8988T (cell line): Measurements from ENCODE around the gene CFAP73.
A peak's percentile ranks its signal among the peaks of the same experiment; 100 is the strongest.

ENCODE experiments used
- DNase-seq: peaks from one replicate; pipeline ENCODE4 v3.0.0; 2011

The CFAP73 gene

GRCh38 chr12:113142886-113143332 lies 6.6 kb upstream of the CFAP73 start:
- no peak for DNase-seq

DNA sequence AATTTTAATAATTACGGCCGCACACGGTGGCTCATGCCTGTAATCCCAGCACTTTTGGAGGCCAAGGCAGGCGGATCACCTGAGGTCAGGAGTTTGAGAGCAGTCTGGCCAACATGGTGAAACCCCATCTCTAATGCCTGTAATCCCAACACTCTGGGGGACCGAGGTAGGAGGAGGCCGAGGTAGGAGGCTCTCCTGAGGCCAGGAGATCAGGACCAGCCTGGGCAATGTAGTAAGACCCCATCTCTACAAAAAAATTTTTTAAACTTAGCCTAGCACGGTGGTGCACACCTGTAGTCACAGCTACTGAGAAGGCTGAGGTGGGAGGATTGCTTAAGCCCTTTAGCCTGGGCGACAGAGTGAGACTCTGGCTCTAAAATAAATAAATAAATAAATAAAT lies 5.6 kb upstream of the CFAP73 start:
- DNase-seq = no peak

DNA sequence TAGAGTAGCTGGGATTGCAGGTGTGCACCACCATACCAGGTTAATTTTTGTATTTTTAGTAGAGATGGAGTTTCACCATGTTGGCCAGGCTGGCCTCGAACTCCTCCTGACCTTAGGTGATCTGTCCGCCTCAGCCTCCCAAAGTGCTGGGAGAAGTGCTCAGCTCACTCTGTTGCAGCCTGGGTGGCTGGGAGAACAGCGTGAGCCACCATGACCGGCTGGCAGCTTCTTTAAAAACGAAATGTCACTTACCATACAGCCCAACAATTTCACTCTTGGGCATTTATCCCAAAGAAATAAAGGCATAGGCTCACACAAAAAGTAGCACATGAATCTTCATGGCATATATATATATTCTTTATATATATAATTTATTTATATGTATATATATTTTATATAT lies 4.7 kb upstream of the CFAP73 start:
- DNase-seq = no peak

DNA sequence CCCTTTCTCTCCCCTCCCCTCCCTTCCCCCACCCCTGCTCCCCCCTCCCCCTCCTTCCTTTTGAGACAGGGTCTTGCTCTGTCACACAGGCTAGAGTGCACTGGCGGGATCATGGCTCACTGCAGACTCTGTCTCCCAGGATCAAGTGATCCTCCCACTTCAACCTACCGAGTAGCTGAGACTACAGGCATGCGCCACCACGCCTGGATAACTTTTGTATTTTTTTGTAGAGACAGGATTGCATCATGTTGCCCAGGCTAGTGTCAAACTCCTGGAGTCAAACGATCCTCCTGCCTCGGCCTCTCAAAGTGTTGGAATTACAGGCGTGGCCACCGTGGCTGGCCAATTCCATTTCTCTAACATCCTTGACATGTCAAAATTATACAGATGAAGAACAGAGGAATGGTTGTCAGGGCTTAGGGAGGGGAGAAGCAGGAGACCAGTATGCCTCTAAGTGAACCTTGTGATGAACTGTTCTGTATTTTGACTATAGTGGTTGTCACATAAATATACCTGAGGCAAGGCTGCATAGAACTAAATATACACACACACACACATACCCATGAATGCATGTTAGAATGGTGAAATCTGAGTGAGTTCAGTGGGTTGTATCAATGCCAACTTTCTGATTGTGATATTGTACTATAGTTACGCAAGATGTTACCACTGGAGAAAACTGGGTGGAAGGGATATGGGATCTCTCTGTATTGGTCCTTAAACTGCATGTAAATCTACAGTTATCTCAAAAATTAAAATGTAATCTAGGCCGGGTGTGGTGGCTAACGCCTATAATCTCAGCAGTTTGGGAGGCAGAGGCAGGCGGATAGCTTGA lies 3.6 kb upstream of the CFAP73 start:
- no peak for DNase-seq

- no peak for DNase-seq
These were observed 2.5 kb upstream of the CFAP73 start for GRCh38 chr12:113146999-113147398.

- peak; percentile 14 for DNase-seq
These were observed 2.1 kb downstream of the CFAP73 start for GRCh38 chr12:113151655-113152054.

DNA sequence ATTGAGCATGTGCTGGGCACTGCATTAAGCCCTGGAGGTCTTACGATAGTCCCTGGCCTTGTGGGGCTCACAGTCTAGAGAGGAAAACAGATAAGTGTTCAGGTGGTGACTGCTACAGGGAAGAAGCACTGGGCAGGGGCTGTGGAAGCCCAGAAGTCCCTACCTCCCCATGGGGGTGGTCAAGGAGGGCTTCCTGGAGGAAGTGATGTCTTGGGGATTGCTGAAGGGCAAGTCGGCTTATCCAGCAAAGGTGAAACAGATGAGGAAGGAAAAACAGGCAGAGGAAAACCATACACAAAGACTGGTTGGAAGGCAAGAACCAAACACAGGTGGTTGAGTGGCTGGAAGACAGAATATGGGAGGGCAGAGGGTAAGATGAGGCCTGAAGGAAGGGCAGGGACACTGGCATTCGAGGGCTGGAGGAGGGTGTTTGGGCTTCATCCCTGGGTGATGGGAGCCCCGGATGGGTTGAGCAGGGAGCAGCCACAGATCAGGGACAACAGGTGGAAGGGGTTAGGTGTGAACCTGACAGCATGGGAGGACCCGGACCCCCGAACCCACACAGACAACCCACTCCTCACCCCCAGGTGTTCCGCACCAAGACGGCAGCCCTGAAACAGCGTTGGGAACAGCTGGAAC lies 2.8 kb downstream of the CFAP73 start:
- peak; percentile 5 for DNase-seq

GRCh38 chr12:113152835-113153814 lies 3.6 kb downstream of the CFAP73 start:
- DNase-seq = peak; percentile 99

GRCh38 chr12:113154351-113154973 lies 4.9 kb downstream of the CFAP73 start:
- no peak for DNase-seq

DNA sequence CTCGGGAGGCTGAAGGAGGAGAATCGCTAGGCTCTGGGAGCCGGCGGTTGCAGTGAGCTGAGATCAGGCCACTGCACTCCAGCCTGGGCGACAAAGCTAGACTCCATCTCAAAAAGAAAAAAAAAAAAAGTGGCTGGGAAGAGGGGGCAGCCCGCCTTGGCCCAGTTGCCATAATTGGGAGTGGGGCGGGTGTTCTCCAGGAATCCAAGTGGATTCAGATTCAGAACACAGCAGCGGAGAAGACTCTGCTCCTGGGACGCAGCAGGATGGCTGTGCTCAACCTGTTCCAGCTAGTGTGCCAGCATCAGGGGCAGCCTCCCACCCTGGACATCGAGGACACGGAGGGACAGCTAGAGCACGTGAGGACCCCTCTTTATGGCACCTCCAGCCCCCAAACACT lies 5.5 kb downstream of the CFAP73 start:
- DNase-seq = no peak

DNA sequence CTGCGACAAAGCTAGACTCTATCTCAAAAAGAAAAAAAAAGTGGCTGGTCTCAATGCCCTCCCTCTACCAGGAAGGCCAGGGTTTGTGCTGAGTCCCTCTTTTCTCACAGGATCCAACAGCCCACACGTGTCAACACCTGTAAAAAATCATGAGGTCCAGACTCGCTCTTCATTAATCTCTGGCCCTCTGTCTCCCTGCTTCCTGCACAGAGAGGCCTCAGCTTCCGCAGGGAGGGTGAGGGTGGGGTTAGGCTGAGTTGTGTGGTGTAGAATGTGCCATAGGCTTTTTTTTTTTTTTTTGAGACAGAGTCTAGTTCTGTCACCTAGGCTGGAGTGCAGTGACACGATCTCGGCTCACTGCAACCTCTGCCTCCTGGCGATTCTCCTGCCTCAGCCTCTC lies 6.1 kb downstream of the CFAP73 start:
- DNase-seq = peak; percentile 15

- no peak for DNase-seq
These were observed 7.8 kb downstream of the CFAP73 start for GRCh38 chr12:113157218-113157859.

DNA sequence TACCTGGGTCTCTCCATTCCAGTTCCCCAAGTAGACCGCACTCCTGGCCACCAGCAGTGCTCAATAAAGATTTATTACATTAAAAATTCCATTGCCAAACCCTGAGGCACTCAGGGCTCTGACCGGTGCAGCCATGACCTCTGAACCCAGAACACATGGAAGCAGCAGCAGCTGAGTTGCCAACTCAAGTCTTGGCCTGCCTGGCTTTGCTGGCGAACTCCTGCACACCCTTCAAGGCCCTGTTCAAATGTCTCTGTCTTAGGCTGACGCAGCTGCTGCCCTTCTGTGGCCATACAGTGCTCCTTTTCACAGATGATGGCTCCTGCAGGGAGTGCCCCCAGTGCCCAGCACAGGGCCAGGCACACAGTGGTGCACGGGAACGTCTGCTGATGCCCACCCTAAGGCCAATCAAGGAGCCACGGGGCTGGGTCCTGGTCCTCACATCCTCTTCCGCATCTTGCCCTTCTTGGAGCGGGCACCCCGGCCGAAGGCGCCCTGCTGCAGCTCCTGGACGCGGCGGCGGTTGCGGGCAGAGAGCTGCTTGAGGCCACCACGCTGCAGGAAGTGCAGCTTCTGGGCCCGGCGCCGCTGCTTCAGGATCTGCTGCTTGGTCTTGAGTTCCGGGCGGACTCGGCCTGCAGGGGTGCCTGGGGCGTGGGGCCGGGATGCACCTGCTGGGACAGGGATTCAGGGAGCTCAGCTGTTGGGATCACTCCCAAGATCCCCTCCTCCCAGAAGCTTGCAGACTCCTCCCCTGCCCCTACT lies 9.1 kb downstream of the CFAP73 start:
- DNase-seq = no peak

GRCh38 chr12:113159937-113160336 lies 10.4 kb downstream of the CFAP73 start:
- no peak for DNase-seq

DNA sequence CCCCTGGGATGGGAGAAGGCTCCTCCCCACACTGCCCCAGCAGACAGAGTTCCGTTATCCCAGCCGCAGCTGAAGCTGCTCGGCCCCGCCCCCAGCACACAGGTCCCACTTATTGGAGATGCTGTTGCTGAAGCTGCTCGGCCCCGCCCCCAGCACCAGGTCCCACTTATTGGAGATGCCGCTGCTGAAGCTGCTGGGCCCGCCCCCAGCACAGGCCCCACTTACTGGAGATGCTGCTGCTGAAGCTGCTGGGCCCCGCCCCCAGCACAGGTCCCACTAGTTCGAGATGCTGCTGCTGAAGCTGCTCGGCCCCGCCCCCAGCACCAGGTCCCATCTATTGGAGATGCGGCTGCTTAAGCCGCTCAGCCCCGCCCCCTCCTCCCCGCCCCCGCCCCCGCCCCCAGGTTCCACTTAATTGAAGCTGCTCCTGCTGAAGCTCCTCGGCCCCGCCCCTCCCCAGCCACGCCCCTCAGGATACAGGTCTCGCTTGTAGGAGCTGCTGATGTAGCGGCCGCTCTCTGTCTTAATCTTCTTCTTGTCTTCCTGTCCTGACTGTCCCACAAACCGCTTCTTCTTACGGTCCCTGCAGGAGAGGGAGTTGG lies 12.0 kb downstream of the CFAP73 start:
- peak; percentile 69 for DNase-seq

GRCh38 chr12:113162102-113163029 lies 12.8 kb downstream of the CFAP73 start:
- DNase-seq = no peak

- no peak for DNase-seq
These were observed 13.5 kb downstream of the CFAP73 start for GRCh38 chr12:113163030-113163360.

- DNase-seq = no peak
These were observed 14.5 kb downstream of the CFAP73 start for GRCh38 chr12:113164014-113164413.

DNA sequence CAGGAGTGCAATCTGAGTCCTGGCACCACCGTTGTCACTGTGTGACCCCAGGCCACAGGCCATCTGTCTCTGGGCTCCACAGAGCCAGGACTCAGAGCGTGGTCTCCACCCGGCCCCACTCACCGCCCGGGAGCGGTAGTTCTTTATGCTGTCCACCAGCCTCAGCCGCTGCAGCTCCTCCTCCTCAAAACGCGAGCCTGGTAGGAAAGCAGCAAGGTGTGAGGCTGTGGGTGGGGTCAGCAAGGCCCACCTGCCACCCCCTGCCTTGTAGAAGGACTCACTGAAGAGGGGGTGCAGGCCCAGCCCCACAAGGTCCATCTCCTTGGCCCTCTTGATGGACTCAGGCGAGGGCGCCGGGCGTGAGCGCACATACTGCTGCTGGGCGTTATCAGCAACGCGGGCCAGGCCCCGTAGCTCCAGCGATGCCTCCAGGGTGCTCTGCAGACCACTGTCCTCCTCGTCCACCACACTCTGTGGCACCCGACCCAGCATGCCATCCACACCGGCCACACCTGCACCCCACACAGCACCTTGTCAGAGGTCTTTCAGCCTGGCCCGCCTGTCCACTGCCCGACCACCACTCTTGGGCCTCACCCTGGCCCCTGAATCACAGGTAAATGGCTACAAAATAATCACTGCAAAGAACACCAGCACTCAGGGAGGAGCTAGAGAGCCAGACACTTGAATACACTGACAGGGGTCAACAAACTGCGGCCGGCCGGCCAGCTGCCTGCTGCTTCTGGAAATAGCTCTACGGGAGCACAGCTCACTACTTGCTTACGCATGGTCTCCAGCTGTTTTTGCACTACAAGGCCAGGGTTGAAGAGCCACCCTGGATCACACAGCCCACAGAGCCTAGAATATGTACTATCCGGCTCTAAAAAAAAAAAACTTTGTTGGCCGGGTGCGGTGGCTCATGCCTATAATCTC lies 16.3 kb downstream of the CFAP73 start:
- DNase-seq = no peak
